SK-N-SH (cell line): ENCODE measurements around the gene PKD1. TPM values are rescaled to one million over a fixed set of nuclear protein-coding genes. Genes with fewer than 3 reads are reported as not detected.

Source experiments
- CTCF ChIA-PET: fragments of 300-600, 350-600 bp; formaldehyde crosslinking; extraction: SDS; loops from one replicate; lab custom pipeline; 2021; lab: Yijun Ruan, JAX
- POLR2A ChIA-PET: fragments of 350-600 bp; sonication (Branson Sonifier 250); formaldehyde crosslinking; extraction: SDS; loops from one replicate; lab custom pipeline; 2020; ENCODE audit warnings: antibody characterized with exemption, inconsistent platforms; lab: Yijun Ruan, JAX
- DNase-seq: peaks from one replicate; pipeline ENCODE4 v3.0.0; 2012
- H2AFZ ChIP-seq: fragments of 200-600 bp; sonication (generic); 2 replicates; pipeline ENCODE4 v1.8.1; 2016; ENCODE audit warnings: antibody characterized with exemption, mild to moderate bottlenecking, low read depth
- H3F3A ChIP-seq: fragments of 200-600 bp; sonication (generic); replicated peaks from 2 replicates; pipeline ENCODE3; 2016; ENCODE audit warnings: antibody characterized with exemption, mild to moderate bottlenecking; ENCODE audit not compliant: insufficient read depth
- H3K27ac ChIP-seq, 2 experiments: fragments of 200-500 bp in 1 of 2; fragments of 200-600 bp in 1 of 2; sonication (Bioruptor generic) in 1 of 2; sonication (generic), shearing (Covaris generic) in 1 of 2; 2 replicates each; pipeline versions ENCODE4 v1.5.1 to v1.6.1; 2014 to 2016; ENCODE audit warnings: low read depth in 2 of 2, inconsistent platforms in 1 of 2, low read length in 1 of 2, mild to moderate bottlenecking in 1 of 2, mixed read lengths in 1 of 2
- H3K27me3 ChIP-seq: fragments of 200-600 bp; sonication (generic), shearing (Covaris generic); 2 replicates; pipeline ENCODE4 v1.6.1; 2016; ENCODE audit warnings: mixed run types; ENCODE audit not compliant: insufficient read depth
- H3K36me3 ChIP-seq, 2 experiments: fragments of 200-500 bp in 1 of 2; fragments of 200-600 bp in 1 of 2; sonication (Bioruptor generic) in 1 of 2; sonication (generic) in 1 of 2; replicated peaks in 1 of 2; 2 replicates each; pipeline versions ENCODE3 to v1.5.1; 2014 to 2016; ENCODE audit warnings: low read length in 1 of 2, mild to moderate bottlenecking in 1 of 2; ENCODE audit not compliant: insufficient read depth in 2 of 2, control insufficient read depth in 1 of 2
- H3K4me1 ChIP-seq, 2 experiments: fragments of 200-500 bp in 1 of 2; fragments of 200-600 bp in 1 of 2; sonication (Bioruptor generic) in 1 of 2; sonication (generic), shearing (Covaris generic) in 1 of 2; 2 replicates each; pipeline versions ENCODE4 v1.5.1 to v1.6.1; 2014 to 2016; ENCODE audit warnings: low read depth in 1 of 2, low read length in 1 of 2, mixed run types in 1 of 2; ENCODE audit not compliant: insufficient read depth in 2 of 2, control insufficient read depth in 1 of 2
- H3K4me2 ChIP-seq: fragments of 200-600 bp; sonication (generic), shearing (Covaris generic); 2 replicates; pipeline ENCODE4 v1.6.1; 2017; ENCODE audit warnings: mixed run types
- H3K4me3 ChIP-seq, 2 experiments: fragments of 200-500 bp in 1 of 2; fragments of 200-600 bp in 1 of 2; sonication (Bioruptor generic) in 1 of 2; sonication (generic), shearing (Covaris generic) in 1 of 2; 2 replicates each; pipeline versions ENCODE4 v1.5.1 to v1.8.1; 2014 to 2016; ENCODE audit warnings: low read depth in 2 of 2, inconsistent platforms in 1 of 2, low read length in 1 of 2, mild to moderate bottlenecking in 1 of 2, mixed read lengths in 1 of 2, moderate library complexity in 1 of 2
- H3K79me2 ChIP-seq: fragments of 200-600 bp; sonication (generic); 2 replicates; pipeline ENCODE4 v1.8.1; 2017; ENCODE audit warnings: mild to moderate bottlenecking; ENCODE audit not compliant: insufficient read depth
- H3K9ac ChIP-seq: fragments of 200-600 bp; sonication (generic); 2 replicates; pipeline ENCODE4 v1.6.1; 2017; ENCODE audit warnings: mixed run types
- H3K9me2 ChIP-seq: fragments of 200-600 bp; sonication (generic); 2 replicates; pipeline ENCODE4 v1.6.1; 2017; ENCODE audit warnings: mixed run types
- H3K9me3 ChIP-seq: fragments of 200-600 bp; sonication (generic); 2 replicates; pipeline ENCODE4 v1.6.1; 2017; ENCODE audit warnings: mixed run types, mild to moderate bottlenecking, moderate library complexity
- H4K20me1 ChIP-seq: fragments of 200-600 bp; sonication (generic); 2 replicates; pipeline ENCODE4 v1.6.1; 2017; ENCODE audit warnings: mild to moderate bottlenecking, mixed run types; ENCODE audit not compliant: insufficient read depth
- CHD2 ChIP-seq: fragments of 150-350 bp; IDR thresholded peaks from 2 replicates; pipeline ENCODE4 v1.6.1; 2018; ENCODE audit warnings: low read length; ENCODE audit not compliant: partially characterized antibody
- ELF1 ChIP-seq: IDR thresholded peaks from 2 replicates; pipeline ENCODE4 v1.4.0; 2012
- FOXJ3 ChIP-seq: sonication (generic); formaldehyde crosslinking; IDR thresholded peaks from 2 replicates; pipeline ENCODE4 v1.5.1; 2020; ENCODE audit warnings: mild to moderate bottlenecking, missing genetic modification reagents
- GABPA ChIP-seq: IDR thresholded peaks from 2 replicates; pipeline ENCODE4 v1.4.0; 2012; ENCODE audit warnings: low read depth, mild to moderate bottlenecking
- MEF2A ChIP-seq: IDR thresholded peaks from 2 replicates; pipeline ENCODE4 v1.4.0; 2012; ENCODE audit warnings: low read depth, borderline replicate concordance
- POLR2AphosphoS5 ChIP-seq: IDR thresholded peaks from 2 replicates; pipeline ENCODE4 v1.6.1; 2012; ENCODE audit warnings: low read depth, low read length
- RAD21 ChIP-seq: IDR thresholded peaks from 2 replicates; pipeline ENCODE4 v1.6.1; 2012; ENCODE audit warnings: mild to moderate bottlenecking, low read length
- RCOR1 ChIP-seq: fragments of 150-350 bp; IDR thresholded peaks from 2 replicates; pipeline ENCODE4 v1.6.1; 2017; ENCODE audit warnings: antibody characterized with exemption, low read length
- RFX5 ChIP-seq: IDR thresholded peaks from 2 replicates; pipeline ENCODE4 v1.6.1; 2012; ENCODE audit warnings: mild to moderate bottlenecking, improper control_type of control experiment, low read length
- RXRA ChIP-seq: IDR thresholded peaks from 2 replicates; pipeline ENCODE4 v1.4.0; 2012; ENCODE audit warnings: low read depth, mild to moderate bottlenecking, borderline replicate concordance
- SIN3A ChIP-seq: IDR thresholded peaks from 2 replicates; pipeline ENCODE4 v1.6.1; 2012; ENCODE audit warnings: low read depth, mild to moderate bottlenecking, low read length, moderate library complexity, borderline replicate concordance
- SMC3 ChIP-seq: IDR thresholded peaks from 2 replicates; pipeline ENCODE4 v1.6.1; 2012; ENCODE audit warnings: low read depth, low read length, improper control_type of control experiment
- TAF1 ChIP-seq: IDR thresholded peaks from 2 replicates; pipeline ENCODE4 v1.6.1; 2012; ENCODE audit warnings: low read depth, mild to moderate bottlenecking, low read length, moderate library complexity, borderline replicate concordance
- USF1 ChIP-seq: IDR thresholded peaks from 2 replicates; pipeline ENCODE4 v1.4.0; 2012; ENCODE audit warnings: low read depth, borderline replicate concordance
- USF2 ChIP-seq: fragments of 150-350 bp; IDR thresholded peaks from 2 replicates; pipeline ENCODE4 v1.6.1; 2017; ENCODE audit warnings: antibody characterized with exemption, low read length, low read depth, borderline replicate concordance
- WGBS: methylation state at CpG from one replicate; pipeline ENCODE4 v1.1.6; 2017; ENCODE audit warnings: low lambda C conversion rate; 5-methylcytosine and 5-hydroxymethylcytosine counted together
- polyA plus RNA-seq, 3 experiments: library from polyadenylated mRNA; depleted of rRNA; stranded (reverse); fragments of >200 nt; gene quantifications; 2 replicates each; pipeline ENCODE4 v1.2.3, GENCODE V29; 2012

Gene PKD1
- polyA plus RNA-seq, 1 of the 3 experiments (the other 2 are of a cell fraction): 47.4 TPM

GRCh38 chr16:2180461-2180860 lies 44.8 kb upstream of the PKD1 start:
- Histone ChIP-seq H3F3A (no peaks in the 10 kb centered on the region), H3K36me3 (peaks cover 0 to 26% of the 10 kb centered on the region in 2 experiments), H3K4me3 (no peak overlapping the region), H3K9me2 (no peaks in the 10 kb centered on the region), H3K9ac (no peak overlapping the region), H3K79me2 (no peaks in the 10 kb centered on the region), H4K20me1 (no peaks in the 10 kb centered on the region), H3K4me2 (no peak overlapping the region), H3K4me1 (no peaks in the 10 kb centered on the region), H2AFZ (no peak overlapping the region), H3K27ac (no peak overlapping the region), H3K9me3 (no peaks in the 10 kb centered on the region), H3K27me3 (no peaks in the 10 kb centered on the region)
- 97% methylated on average over 16 of the region's 43 CpGs for WGBS
- ChIA-PET CTCF (interaction anchor here (1.1 to 2.1 kb wide), 3 partner anchors 14 to 40 kb away, joined by 3 to 5 read pairs (median 4); no protein-coding TSS in a partner anchor), POLR2A (no interaction called here)
- no peak for DNase-seq
- TF ChIP-seq USF1 (no peak), RAD21 (no peak), CHD2 (no peak), ELF1 (no peak), SMC3 (no peak), RCOR1 (no peak), RXRA (no peak), GABPA (no peak), FOXJ3 (CRISPR knock-in tag) (no peak), TAF1 (no peak), SIN3A (no peak), MEF2A (no peak), RFX5 (no peak), POLR2AphosphoS5 (no peak), USF2 (no peak)
- TF ChIP-seq, all 33 proteins: peak for 0

- H3K4me1 ChIP-seq: no peaks in the 10 kb centered on the region
- TF ChIP-seq RXRA: no peak
- H2AFZ ChIP-seq: no peak overlapping the region
- H3K27ac ChIP-seq: no peak overlapping the region
- no peaks in the 10 kb centered on the region for H3K9me3 ChIP-seq
- no peak overlapping the region for H3K9ac ChIP-seq
- peaks cover 0 to 35% of the 10 kb centered on the region in 2 experiments for H3K36me3 ChIP-seq
- CTCF ChIA-PET: interaction anchor here (2.1 kb wide), 1 partner anchor 15 kb away, joined by 5 read pairs; no protein-coding TSS in a partner anchor
- no peaks in the 10 kb centered on the region for H3K9me2 ChIP-seq
- no peaks in the 10 kb centered on the region for H3K79me2 ChIP-seq
- no peak overlapping the region for H3K4me3 ChIP-seq
- H4K20me1 ChIP-seq: no peaks in the 10 kb centered on the region
- no peak overlapping the region for H3K4me2 ChIP-seq
- no peaks in the 10 kb centered on the region for H3F3A ChIP-seq
- DNase-seq: no peak
- H3K27me3 ChIP-seq: no peaks in the 10 kb centered on the region
- POLR2A ChIA-PET: no interaction called here
- WGBS: 96% methylated on average over 17 of the region's 31 CpGs
These were observed 43.9 kb upstream of the PKD1 start for GRCh38 chr16:2179576-2179975.
